ENCODE data around the gene DAB2. TPM values are rescaled to one million over a fixed set of nuclear protein-coding genes. Genes with fewer than 3 reads are reported as not detected.

The DAB2 gene
- total RNA-seq, 1 experiment from 2014 or later = 2.3 TPM

DNA sequence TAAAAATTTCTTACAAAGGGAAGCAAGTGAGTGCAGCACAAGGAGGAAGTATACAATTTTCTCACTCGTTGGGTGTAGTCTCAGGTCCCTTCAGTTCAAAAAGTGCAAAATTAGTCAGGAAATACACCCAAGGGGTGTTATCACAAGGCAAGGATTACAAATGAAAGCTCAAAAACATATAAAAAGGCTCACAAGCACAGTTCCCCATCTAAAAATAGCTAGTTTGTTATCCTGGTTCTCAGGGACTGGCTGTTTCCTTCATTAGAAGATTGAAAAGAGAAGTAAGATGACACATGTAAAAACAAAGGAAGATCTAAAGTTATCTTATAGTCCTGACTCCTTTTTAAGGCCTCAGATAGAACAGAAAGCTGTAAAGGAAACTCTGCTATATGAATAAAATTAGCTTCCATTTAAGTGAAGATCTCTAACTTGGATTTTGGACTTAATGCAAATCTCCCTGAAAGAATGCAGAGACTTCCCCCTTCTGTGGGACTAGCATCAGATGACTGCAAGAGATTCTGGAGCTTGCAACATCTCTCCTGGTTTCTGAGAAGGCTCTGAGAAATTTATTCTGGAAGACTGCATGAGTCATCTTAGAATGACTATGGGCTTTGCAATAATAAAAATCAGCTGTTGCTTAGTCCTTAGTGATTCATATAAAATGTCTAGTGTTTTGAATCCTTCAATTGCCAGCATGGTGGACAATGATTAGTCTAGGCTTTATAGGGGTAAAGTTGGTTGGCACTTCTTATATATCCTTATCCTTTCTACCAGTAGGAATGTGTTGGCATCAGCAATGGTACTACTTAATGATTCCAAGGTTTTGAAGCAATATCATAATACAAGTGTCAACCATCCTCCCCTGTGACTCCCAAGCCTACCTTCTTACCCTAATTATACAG is 25.4 kb downstream of the DAB2 start:
- no peak overlapping the region for H2BK20ac ChIP-seq (ENCODE audit: low read depth, low read length, poor library complexity, severe bottlenecking)
- H3T11ph ChIP-seq (ENCODE audit: low read length) = no peak overlapping the region
- no peak overlapping the region for H3K9ac ChIP-seq (ENCODE audit: extremely low read depth, insufficient read length, low read length)
- H3K79me1 ChIP-seq (ENCODE audit: insufficient read depth, low read depth, low read length, poor library complexity, severe bottlenecking) = no peaks in the 10 kb centered on the region
- no peak for TF ChIP-seq CTCF (conservative IDR thresholded peaks at IDR 0.05)
- H4K5ac ChIP-seq (ENCODE audit: insufficient read length, low read depth, low read length) = no peak overlapping the region
- H2BK12ac ChIP-seq (ENCODE audit: insufficient read length, low read depth, low read length) = no peak overlapping the region
- H3K14ac ChIP-seq (ENCODE audit: insufficient read depth, low read length) = no peak overlapping the region
- H2BK15ac ChIP-seq (ENCODE audit: low read depth, low read length) = no peak overlapping the region
- WGBS (ENCODE audit: extremely low coverage, insufficient read length, low lambda C conversion rate) = no CpG with 5 or more reads among the region's 1 CpG
- no peak overlapping the region for H2BK5ac ChIP-seq (ENCODE audit: insufficient read length, low read length)
- no peaks in the 10 kb centered on the region for H4K20me1 ChIP-seq (ENCODE audit: control insufficient read depth, insufficient read depth, insufficient read length)
- no peak overlapping the region for H2AFZ ChIP-seq (ENCODE audit: low read length)
- H3K18ac ChIP-seq (ENCODE audit: insufficient read length, low read depth, low read length) = no peak overlapping the region
- Mint-ChIP-seq H3K27me3 (ENCODE audit: low read depth) (no peaks in the 10 kb centered on the region), H3K4me1 (peaks cover 24 to 26% of the 10 kb centered on the region in 2 experiments), H3K36me3 (ENCODE audit: insufficient read depth in 1 of 3, low read depth in 3 of 3) (no peaks in the 10 kb centered on the region), H3K9me3 (no peaks in the 10 kb centered on the region), H3K4me3 (no peak overlapping the region), H3K27ac (no peak overlapping the region; a peak in 1 of 7 replicates)
- H3K23me2 ChIP-seq (ENCODE audit: insufficient read length, low read depth, low read length, poor library complexity, severe bottlenecking) = peaks cover 3% of the 10 kb centered on the region
- no peak for DNase-seq
- no peak overlapping the region for H3K27ac ChIP-seq (ENCODE audit: insufficient read length, low read depth, low read length)
- no peak overlapping the region for H3K4ac ChIP-seq (ENCODE audit: low read depth, low read length)
- H4K91ac ChIP-seq (ENCODE audit: insufficient read length, low read depth, low read length) = no peak overlapping the region
- H3K9me3 ChIP-seq (ENCODE audit: control insufficient read depth, low read depth, low read length) = no peaks in the 10 kb centered on the region
- H4K8ac ChIP-seq (replicated peaks; ENCODE audit: insufficient read length, low read depth, low read length) = no peak overlapping the region
- H3K23ac ChIP-seq (ENCODE audit: insufficient read length, low read depth, low read length) = no peak overlapping the region
- H2AK5ac ChIP-seq (ENCODE audit: insufficient read length, low read length) = no peak overlapping the region
- H3K27me3 ChIP-seq (ENCODE audit: insufficient read depth, low read length) = no peaks in the 10 kb centered on the region
- no peak overlapping the region for H3K56ac ChIP-seq (ENCODE audit: insufficient read length, low read depth, low read length)
- H3K4me2 ChIP-seq (ENCODE audit: insufficient read depth, insufficient read length, low read length) = no peak overlapping the region
- H3K79me2 ChIP-seq (ENCODE audit: insufficient read depth, low read length) = no peaks in the 10 kb centered on the region
- H3K4me1 ChIP-seq (ENCODE audit: insufficient read depth, low read length) = no peaks in the 10 kb centered on the region
- no peak overlapping the region for H2BK120ac ChIP-seq (ENCODE audit: low read depth, low read length, poor library complexity, severe bottlenecking)

Data from H9 (cell line).